K562 (cell line): ENCODE results near the gene WDR72.

ENCODE experiments used
- CTCF ChIP-seq, 3 experiments: IDR thresholded peaks in 2 of 3; conservative IDR thresholded peaks in 1 of 3; 2 replicates each; pipeline ENCODE4 v1.5.1; 2011 to 2012; ENCODE audit warnings: low read length in 3 of 3, mild to moderate bottlenecking in 3 of 3, control low read depth in 2 of 3, improper control_type of control experiment in 1 of 3, inconsistent platforms in 1 of 3, low read depth in 1 of 3, mixed read lengths in 1 of 3, moderate library complexity in 1 of 3; ENCODE audit not compliant: insufficient read depth in 2 of 3
- MBD2 ChIP-seq: sonication (generic); IDR thresholded peaks from 2 replicates; pipeline ENCODE4 v1.6.1; 2016; ENCODE audit warnings: low read depth, borderline replicate concordance
- NFATC3 ChIP-seq: fragments of 450-650 bp; IDR thresholded peaks from 2 replicates; pipeline ENCODE4 v1.6.1; 2017; ENCODE audit warnings: mild to moderate bottlenecking
- POLR2AphosphoS5 ChIP-seq: IDR thresholded peaks from 2 replicates; pipeline ENCODE4 v1.6.1; 2011; ENCODE audit warnings: mild to moderate bottlenecking, low read depth, low read length, moderate library complexity; ENCODE audit not compliant: control insufficient read depth, insufficient read depth
- RERE ChIP-seq: sonication (generic); formaldehyde crosslinking; IDR thresholded peaks from 2 replicates; pipeline ENCODE4 v1.8.0; 2023; ENCODE audit warnings: missing genetic modification reagents, mild to moderate bottlenecking, borderline replicate concordance
- ZNF282 ChIP-seq: sonication (generic); formaldehyde crosslinking; IDR thresholded peaks from 2 replicates; pipeline ENCODE4 v1.8.1; 2023; ENCODE audit warnings: missing genetic modification reagents
- ZNF398 ChIP-seq: fragments of 250-450 bp; sonication (Bioruptor Pico); IDR thresholded peaks from 2 replicates; pipeline ENCODE4 v1.8.0; 2021; ENCODE audit warnings: moderate library complexity, mild to moderate bottlenecking, inconsistent platforms
- ZZZ3 ChIP-seq: fragments of 450-650 bp; IDR thresholded peaks from 2 replicates; pipeline ENCODE4 v1.6.1; 2016; ENCODE audit warnings: antibody characterized with exemption, mild to moderate bottlenecking, moderate library complexity

GRCh38 chr15:53573091-53573490, 186.4 kb downstream of the WDR72 start:
- no peak for TF ChIP-seq POLR2AphosphoS5
- TF ChIP-seq CTCF (IDR thresholded peaks at IDR 0.05 in 2 of 3, conservative IDR thresholded peaks at IDR 0.05 in 1 of 3; ENCODE audit: insufficient read depth in 2 of 3, low read depth in 1 of 3, low read length in 3 of 3), result no peak
- no peak for TF ChIP-seq RERE
- TF ChIP-seq ZNF282 (CRISPR knock-in tag), result no peak
- no peak for TF ChIP-seq ZZZ3
- no peak for TF ChIP-seq MBD2
- no peak for TF ChIP-seq NFATC3
- TF ChIP-seq ZNF398, result no peak
